Smooth muscle cell of the coronary artery (primary cell): ENCODE measurements around the gene PCDHA8. TPM values are rescaled to one million over a fixed set of nuclear protein-coding genes. Genes with fewer than 3 reads are reported as not detected.

ENCODE experiments used
- total RNA-seq: library from RNA; depleted of rRNA; stranded (reverse); fragments of >200 nt; gene quantifications from 2 replicates; pipeline ENCODE4 v1.2.3, GENCODE V29; 2014; ENCODE audit warnings: low replicate concordance

The PCDHA8 gene
- total RNA-seq, 1 donor from 2014 or later = under 0.01 TPM

Other genes with a start within 250 kb of the PCDHA8 start
- 2.8 and 107 TPM in 2 replicates for gene CD14, start 208.0 kb upstream of the PCDHA8 start, total RNA-seq
- gene TMCO6, start 201.7 kb upstream of the PCDHA8 start, total RNA-seq = 9.0 and 13.5 TPM in 2 replicates
- 84.9 and 115 TPM in 2 replicates for gene NDUFA2, start 193.6 kb upstream of the PCDHA8 start, total RNA-seq
- gene IK, start 193.4 kb upstream of the PCDHA8 start, total RNA-seq = 107 and 212 TPM in 2 replicates
- 25.9 and 27.7 TPM in 2 replicates for gene WDR55, start 176.3 kb upstream of the PCDHA8 start, total RNA-seq
- gene DND1, start 167.6 kb upstream of the PCDHA8 start, total RNA-seq = 0.30 TPM in 1 of 2 replicates, not detected in the other
- gene HARS1, start 149.8 kb upstream of the PCDHA8 start, total RNA-seq = 67.7 and 92.6 TPM in 2 replicates
- 24.1 and 27.4 TPM in 2 replicates for gene HARS2, start 149.7 kb upstream of the PCDHA8 start, total RNA-seq
- gene ZMAT2, start 140.7 kb upstream of the PCDHA8 start, total RNA-seq = 63.1 and 94.5 TPM in 2 replicates
- 0.08 TPM in 1 of 2 replicates, not detected in the other for gene PCDHA1, start 55.0 kb upstream of the PCDHA8 start, total RNA-seq
- 0.08 and 0.12 TPM in 2 replicates for gene PCDHA2, start 46.3 kb upstream of the PCDHA8 start, total RNA-seq
- 0.15 and 0.70 TPM in 2 replicates for gene PCDHA3, start 40.1 kb upstream of the PCDHA8 start, total RNA-seq
- gene PCDHA4, start 34.1 kb upstream of the PCDHA8 start, total RNA-seq = 0.23 and 0.82 TPM in 2 replicates
- gene PCDHA5, start 19.6 kb upstream of the PCDHA8 start, total RNA-seq = 0.08 TPM in 1 of 2 replicates, not detected in the other
- gene PCDHA6, start 13.2 kb upstream of the PCDHA8 start, total RNA-seq = 0.53 and 2.9 TPM in 2 replicates
- gene PCDHA7, start 6.9 kb upstream of the PCDHA8 start, total RNA-seq = 0.75 and 1.5 TPM in 2 replicates
- under 0.01 and 0.23 TPM in 2 replicates for gene PCDHA9, start 7.2 kb downstream of the PCDHA8 start, total RNA-seq
- 0.08 and 1.4 TPM in 2 replicates for gene PCDHA10, start 14.7 kb downstream of the PCDHA8 start, total RNA-seq
- 0.15 and 0.59 TPM in 2 replicates for gene PCDHA11, start 27.8 kb downstream of the PCDHA8 start, total RNA-seq
- 0.15 and 0.59 TPM in 2 replicates for gene PCDHA12, start 34.1 kb downstream of the PCDHA8 start, total RNA-seq
- 0.08 and 0.59 TPM in 2 replicates for gene PCDHA13, start 40.9 kb downstream of the PCDHA8 start, total RNA-seq
- gene PCDHAC1, start 85.1 kb downstream of the PCDHA8 start, total RNA-seq = under 0.01 and 0.35 TPM in 2 replicates
- gene PCDHAC2, start 125.3 kb downstream of the PCDHA8 start, total RNA-seq = 0.15 and 2.3 TPM in 2 replicates
- gene PCDHB1, start 210.2 kb downstream of the PCDHA8 start, total RNA-seq = not detected in 2 replicates